A673 (cell line): ENCODE data around the gene PRXL2A. TPM values are rescaled to one million over a fixed set of nuclear protein-coding genes. Genes with fewer than 3 reads are reported as not detected.

ENCODE experiments used
- BruUV-seq: library from RNA; stranded (reverse); fragments of 400-500 nt; replicated peaks from 2 replicates; lab custom pipeline; 2021; lab: Mats Ljungman, UMichigan
- CTCF ChIA-PET: fragments of 300-600 bp; sonication (Branson Sonifier 250); formaldehyde crosslinking; loops from one replicate; lab custom pipeline; 2022; ENCODE audit warnings: antibody characterized with exemption; lab: Charles Lee
- POLR2A ChIA-PET: fragments of 300-600 bp; sonication (Branson Sonifier 250); formaldehyde crosslinking; loops from one replicate; lab custom pipeline; 2022; ENCODE audit warnings: antibody characterized with exemption; ENCODE audit not compliant: low non-redundant PET; lab: Charles Lee
- DNase-seq: peaks from one replicate; pipeline ENCODE4 v3.0.0-alpha.2; 2015; ENCODE audit warnings: low spot score
- H3K27ac ChIP-seq: fragments of 200-600 bp; sonication (generic); 2 replicates; pipeline ENCODE4 v1.5.1; 2016; ENCODE audit warnings: mixed run types, low read depth, mild to moderate bottlenecking, mixed read lengths, antibody characterized with exemption, low read length; ENCODE audit not compliant: poor library complexity, severe bottlenecking
- H3K27me3 ChIP-seq: fragments of 200-600 bp; sonication (generic); replicated peaks from 2 replicates; pipeline ENCODE4 v1.6.1; 2017; ENCODE audit warnings: mixed run types, low read depth, mild to moderate bottlenecking, mixed read lengths, antibody characterized with exemption, low read length; ENCODE audit not compliant: insufficient read depth, poor library complexity
- H3K36me3 ChIP-seq: fragments of 200-600 bp; sonication (generic); 2 replicates; pipeline ENCODE4 v1.6.1; 2016; ENCODE audit warnings: mixed run types, mild to moderate bottlenecking, mixed read lengths, antibody characterized with exemption, low read length; ENCODE audit not compliant: insufficient read depth, poor library complexity, severe bottlenecking
- H3K4me1 ChIP-seq: fragments of 200-600 bp; sonication (generic); 2 replicates; pipeline ENCODE4 v1.6.1; 2017; ENCODE audit warnings: mixed run types, mild to moderate bottlenecking, mixed read lengths, antibody characterized with exemption, low read length; ENCODE audit not compliant: insufficient read depth, poor library complexity, severe bottlenecking
- H3K4me3 ChIP-seq: fragments of 200-600 bp; sonication (generic); 2 replicates; pipeline ENCODE4 v1.5.1; 2016; ENCODE audit warnings: low read depth, mixed run types, mild to moderate bottlenecking, mixed read lengths, low read length; ENCODE audit not compliant: poor library complexity, severe bottlenecking
- H3K9me3 ChIP-seq: fragments of 200-600 bp; sonication (generic); 2 replicates; pipeline ENCODE4 v1.6.1; 2016; ENCODE audit warnings: mixed run types, low read depth, mild to moderate bottlenecking, mixed read lengths, antibody characterized with exemption, low read length; ENCODE audit not compliant: poor library complexity, severe bottlenecking
- CTCF ChIP-seq: fragments of 300-800, 200-600 bp; sonication (generic); conservative IDR thresholded peaks from 2 replicates; pipeline ENCODE4 v1.5.1; 2017; ENCODE audit warnings: low read depth, mild to moderate bottlenecking, antibody characterized with exemption, low read length, moderate library complexity, mixed read lengths
- EZH2 ChIP-seq: fragments of 200-600 bp; sonication (generic); IDR thresholded peaks from 2 replicates; pipeline ENCODE4 v1.6.1; 2017; ENCODE audit warnings: borderline replicate concordance, low read depth, mild to moderate bottlenecking, mixed read lengths, antibody characterized with exemption, low read length; ENCODE audit not compliant: poor library complexity, severe bottlenecking
- intact Hi-C: fragments of 100-400 bp; cut with micrococcal nuclease; formaldehyde crosslinking; loops from one replicate; pipeline ENCODE4 v1.10.0; 2022; ENCODE audit not compliant: unreplicated experiment
- total RNA-seq: library from RNA; stranded (reverse); gene quantifications from 2 replicates; pipeline ENCODE4 v1.2.3, GENCODE V29; 2021

The PRXL2A gene
- total RNA-seq, 1 experiment from 2014 or later = 100 TPM

GRCh38 chr10:80407812-80408241 is 524 bp upstream of the PRXL2A start:
- Histone ChIP-seq H3K9me3 (no peaks in the 10 kb centered on the region), H3K27ac (peak overlapping the region; percentile 73), H3K36me3 (no peaks in the 10 kb centered on the region), H3K4me3 (peak overlapping the region; percentile 83), H3K4me1 (peaks cover 49% of the 10 kb centered on the region), H3K27me3 (no peaks in the 10 kb centered on the region)
- ChIA-PET POLR2A (no interaction called here), CTCF (interaction anchor here (0.7 kb wide), 1 partner anchor 30 kb away, joined by 4 read pairs; no protein-coding TSS in a partner anchor)
- BruUV-seq = TSS peak; percentile 96
- TF ChIP-seq EZH2 (no peak), CTCF (no peak)
- intact Hi-C loops = no loop called here
- no peak for DNase-seq

- ChIA-PET CTCF (interaction anchor here (0.5 kb wide), 1 partner anchor 24 kb away, joined by 4 read pairs; no protein-coding TSS in a partner anchor), POLR2A (no interaction called here)
- Histone ChIP-seq H3K36me3 (no peaks in the 10 kb centered on the region), H3K27me3 (no peaks in the 10 kb centered on the region), H3K4me1 (peaks cover 62% of the 10 kb centered on the region), H3K27ac (peak overlapping the region; percentile 73), H3K9me3 (no peaks in the 10 kb centered on the region), H3K4me3 (peak overlapping the region; percentile 83)
- TF ChIP-seq EZH2 = no peak
- no peak for TF ChIP-seq CTCF
- intact Hi-C loops = no loop called here
- no peak for DNase-seq
- no TSS peak for BruUV-seq
Observed at GRCh38 chr10:80409121-80409520, 770 bp downstream of the PRXL2A start.

GRCh38 chr10:80410122-80410521 is 1.8 kb downstream of the PRXL2A start:
- Histone ChIP-seq H3K27me3 (no peaks in the 10 kb centered on the region), H3K4me3 (peak overlapping the region; percentile 83), H3K9me3 (no peaks in the 10 kb centered on the region), H3K4me1 (peaks cover 69% of the 10 kb centered on the region), H3K36me3 (no peaks in the 10 kb centered on the region), H3K27ac (peak overlapping the region; percentile 35)
- intact Hi-C loops = no loop called here
- no peak for TF ChIP-seq CTCF
- no peak for TF ChIP-seq EZH2
- ChIA-PET CTCF (no interaction called here), POLR2A (no interaction called here)
- BruUV-seq = no TSS peak
- no peak for DNase-seq
